HCT116 (cell line): ENCODE measurements around the gene DRC7.

Experiments used
- ATF3 ChIP-seq: IDR thresholded peaks from 2 replicates; pipeline ENCODE4 v1.6.1; 2012
- CEBPB ChIP-seq: IDR thresholded peaks from 2 replicates; pipeline ENCODE4 v1.6.1; 2012; ENCODE audit warnings: low read depth
- CTCF ChIP-seq, 3 experiments: fragments of 200-600 bp in 1 of 3; sonication (generic) in 1 of 3; IDR thresholded peaks in 2 of 3; conservative IDR thresholded peaks in 1 of 3; 2 replicates each; pipeline ENCODE4 v1.5.1; 2012 to 2017; ENCODE audit warnings: low read depth in 2 of 3, low read length in 2 of 3, antibody characterized with exemption in 1 of 3, borderline replicate concordance in 1 of 3, control low read depth in 1 of 3, mild to moderate bottlenecking in 1 of 3, mixed read lengths in 1 of 3, mixed run types in 1 of 3, moderate library complexity in 1 of 3; ENCODE audit not compliant: insufficient read depth in 1 of 3
- EZH2phosphoT487 ChIP-seq: fragments of 200-600 bp; IDR thresholded peaks from 2 replicates; pipeline ENCODE4 v1.6.1; 2018; ENCODE audit warnings: antibody characterized with exemption, borderline replicate concordance
- MAX ChIP-seq: IDR thresholded peaks from 2 replicates; pipeline ENCODE4 v1.6.1; 2012
- POLR2A ChIP-seq: IDR thresholded peaks from 2 replicates; pipeline ENCODE4 v1.7.0; 2011; ENCODE audit warnings: borderline replicate concordance; ENCODE audit not compliant: insufficient read depth, insufficient read length; ENCODE audit errors: extremely low read depth
- POLR2AphosphoS5 ChIP-seq: IDR thresholded peaks from 2 replicates; pipeline ENCODE4 v1.6.1; 2011; ENCODE audit warnings: mild to moderate bottlenecking, low read depth, low read length, moderate library complexity
- REST ChIP-seq: IDR thresholded peaks from 2 replicates; pipeline ENCODE4 v1.6.1; 2012; ENCODE audit warnings: low read depth
- SIN3A ChIP-seq: IDR thresholded peaks from 2 replicates; pipeline ENCODE4 v1.6.1; 2012; ENCODE audit warnings: low read depth
- SP1 ChIP-seq: IDR thresholded peaks from 2 replicates; pipeline ENCODE4 v1.6.1; 2012; ENCODE audit warnings: low read depth
- ZBTB33 ChIP-seq: IDR thresholded peaks from 2 replicates; pipeline ENCODE4 v1.6.1; 2011; ENCODE audit warnings: mild to moderate bottlenecking, low read length, moderate library complexity; ENCODE audit not compliant: insufficient replicate concordance; ENCODE audit errors: extremely low read depth

GRCh38 chr16:57714047-57714446 lies 19.4 kb downstream of the DRC7 start:
- TF ChIP-seq POLR2A: no peak
- no peak for TF ChIP-seq SP1
- no peak for TF ChIP-seq MAX
- TF ChIP-seq CEBPB: no peak
- no peak for TF ChIP-seq CTCF (IDR thresholded peaks at IDR 0.05 in 2 of 3, conservative IDR thresholded peaks at IDR 0.05 in 1 of 3; ENCODE audit: borderline replicate concordance in 1 of 3, insufficient read depth in 1 of 3, low read depth in 2 of 3, low read length in 2 of 3)
- no peak for TF ChIP-seq POLR2AphosphoS5
- no peak for TF ChIP-seq ATF3
- no peak for TF ChIP-seq SIN3A
- no peak for TF ChIP-seq EZH2phosphoT487
- TF ChIP-seq ZBTB33: no peak
- no peak for TF ChIP-seq REST
